Measurements from ENCODE around the gene NSUN5.

GRCh38 chr7:73328696-73329095 lies 20.1 kb upstream of the NSUN5 start:
- TF ChIP-seq, protein P1, sequence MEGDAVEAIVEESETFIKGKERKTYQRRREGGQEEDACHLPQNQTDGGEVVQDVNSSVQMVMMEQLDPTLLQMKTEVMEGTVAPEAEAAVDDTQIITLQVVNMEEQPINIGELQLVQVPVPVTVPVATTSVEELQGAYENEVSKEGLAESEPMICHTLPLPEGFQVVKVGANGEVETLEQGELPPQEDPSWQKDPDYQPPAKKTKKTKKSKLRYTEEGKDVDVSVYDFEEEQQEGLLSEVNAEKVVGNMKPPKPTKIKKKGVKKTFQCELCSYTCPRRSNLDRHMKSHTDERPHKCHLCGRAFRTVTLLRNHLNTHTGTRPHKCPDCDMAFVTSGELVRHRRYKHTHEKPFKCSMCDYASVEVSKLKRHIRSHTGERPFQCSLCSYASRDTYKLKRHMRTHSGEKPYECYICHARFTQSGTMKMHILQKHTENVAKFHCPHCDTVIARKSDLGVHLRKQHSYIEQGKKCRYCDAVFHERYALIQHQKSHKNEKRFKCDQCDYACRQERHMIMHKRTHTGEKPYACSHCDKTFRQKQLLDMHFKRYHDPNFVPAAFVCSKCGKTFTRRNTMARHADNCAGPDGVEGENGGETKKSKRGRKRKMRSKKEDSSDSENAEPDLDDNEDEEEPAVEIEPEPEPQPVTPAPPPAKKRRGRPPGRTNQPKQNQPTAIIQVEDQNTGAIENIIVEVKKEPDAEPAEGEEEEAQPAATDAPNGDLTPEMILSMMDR (IDR thresholded peaks at IDR 0.05), result no peak
- TF ChIP-seq POLR2A (IDR thresholded peaks at IDR 0.05), result no peak

All from body of pancreas (tissue), 4 donors.